OCI-LY1 (cell line): ENCODE measurements around the gene DES.

Experiments used
- H2AFZ ChIP-seq: fragments of 200-600 bp; sonication (generic), shearing (Covaris generic); 2 replicates; pipeline ENCODE4 v1.6.0; 2014; ENCODE audit warnings: antibody characterized with exemption, mild to moderate bottlenecking, low read length
- H3F3A ChIP-seq: fragments of 200-600 bp; sonication (generic), shearing (Covaris generic); 2 replicates; pipeline ENCODE4 v1.6.0; 2014; ENCODE audit warnings: mild to moderate bottlenecking, antibody characterized with exemption, low read length, moderate library complexity; ENCODE audit not compliant: insufficient read depth
- H3K27ac ChIP-seq: fragments of 200-600 bp; sonication (generic); 2 replicates; pipeline ENCODE4 v1.5.1; 2014; ENCODE audit warnings: low read length, mixed run types, mild to moderate bottlenecking, low read depth; ENCODE audit not compliant: poor library complexity, severe bottlenecking
- H3K27me3 ChIP-seq: fragments of 200-600 bp; sonication (generic); 2 replicates; pipeline ENCODE4 v1.6.0; 2014; ENCODE audit warnings: antibody characterized with exemption, mild to moderate bottlenecking, low read length, moderate library complexity; ENCODE audit not compliant: insufficient read depth
- H3K36me3 ChIP-seq: fragments of 200-600 bp; sonication (generic); 2 replicates; pipeline ENCODE4 v1.6.1; 2014; ENCODE audit warnings: mild to moderate bottlenecking, antibody characterized with exemption, low read length, moderate library complexity, mixed read lengths; ENCODE audit not compliant: insufficient read depth
- H3K4me1 ChIP-seq: fragments of 200-600 bp; sonication (generic); 2 replicates; pipeline ENCODE4 v1.5.1; 2014; ENCODE audit warnings: mild to moderate bottlenecking, low read length, moderate library complexity; ENCODE audit not compliant: insufficient read depth, severe bottlenecking
- H3K4me2 ChIP-seq: fragments of 200-600 bp; sonication (generic), shearing (Covaris generic); 2 replicates; pipeline ENCODE4 v1.6.1; 2014; ENCODE audit warnings: low read length
- H3K4me3 ChIP-seq: fragments of 200-600 bp; sonication (generic); 2 replicates; pipeline ENCODE4 v1.5.1; 2014; ENCODE audit warnings: low read length, low read depth, mild to moderate bottlenecking, mixed read lengths; ENCODE audit not compliant: poor library complexity, severe bottlenecking
- H3K79me2 ChIP-seq: fragments of 200-600 bp; shearing (Covaris generic); 2 replicates; pipeline ENCODE4 v1.6.1; 2016; ENCODE audit warnings: mixed run types, low read length, mixed read lengths; ENCODE audit not compliant: insufficient read depth
- H3K9ac ChIP-seq: fragments of 200-600 bp; sonication (generic), shearing (Covaris generic); 2 replicates; pipeline ENCODE4 v1.6.1; 2014; ENCODE audit warnings: mild to moderate bottlenecking, low read length, mixed read lengths
- H3K9me2 ChIP-seq: fragments of 200-600 bp; sonication (generic), shearing (Covaris generic); 2 replicates; pipeline ENCODE4 v1.6.1; 2014; ENCODE audit warnings: low read depth, mild to moderate bottlenecking, low read length, mixed read lengths
- H3K9me3 ChIP-seq: fragments of 200-600 bp; shearing (Covaris generic); 2 replicates; pipeline ENCODE4 v1.6.1; 2014; ENCODE audit warnings: low read length, mixed read lengths
- H4K20me1 ChIP-seq: fragments of 200-600 bp; sonication (generic), shearing (Covaris generic); 2 replicates; pipeline ENCODE4 v1.6.0; 2016; ENCODE audit warnings: mild to moderate bottlenecking, low read length; ENCODE audit not compliant: insufficient read depth
- EZH2 ChIP-seq: fragments of 200-600 bp; sonication (generic), shearing (Covaris generic); IDR thresholded peaks from 2 replicates; pipeline ENCODE4 v1.8.0; 2017; ENCODE audit warnings: borderline replicate concordance, mixed run types, mild to moderate bottlenecking, antibody characterized with exemption, low read length, moderate library complexity, mixed read lengths
- TF ChIP-seq, protein P1 (sequence below): fragments of 200-600 bp; sonication (generic), shearing (Covaris generic); IDR thresholded peaks from 2 replicates; pipeline ENCODE4 v1.5.1; 2017; ENCODE audit warnings: mild to moderate bottlenecking, antibody characterized with exemption, low read length, moderate library complexity, mixed read lengths

DES gene

DNA sequence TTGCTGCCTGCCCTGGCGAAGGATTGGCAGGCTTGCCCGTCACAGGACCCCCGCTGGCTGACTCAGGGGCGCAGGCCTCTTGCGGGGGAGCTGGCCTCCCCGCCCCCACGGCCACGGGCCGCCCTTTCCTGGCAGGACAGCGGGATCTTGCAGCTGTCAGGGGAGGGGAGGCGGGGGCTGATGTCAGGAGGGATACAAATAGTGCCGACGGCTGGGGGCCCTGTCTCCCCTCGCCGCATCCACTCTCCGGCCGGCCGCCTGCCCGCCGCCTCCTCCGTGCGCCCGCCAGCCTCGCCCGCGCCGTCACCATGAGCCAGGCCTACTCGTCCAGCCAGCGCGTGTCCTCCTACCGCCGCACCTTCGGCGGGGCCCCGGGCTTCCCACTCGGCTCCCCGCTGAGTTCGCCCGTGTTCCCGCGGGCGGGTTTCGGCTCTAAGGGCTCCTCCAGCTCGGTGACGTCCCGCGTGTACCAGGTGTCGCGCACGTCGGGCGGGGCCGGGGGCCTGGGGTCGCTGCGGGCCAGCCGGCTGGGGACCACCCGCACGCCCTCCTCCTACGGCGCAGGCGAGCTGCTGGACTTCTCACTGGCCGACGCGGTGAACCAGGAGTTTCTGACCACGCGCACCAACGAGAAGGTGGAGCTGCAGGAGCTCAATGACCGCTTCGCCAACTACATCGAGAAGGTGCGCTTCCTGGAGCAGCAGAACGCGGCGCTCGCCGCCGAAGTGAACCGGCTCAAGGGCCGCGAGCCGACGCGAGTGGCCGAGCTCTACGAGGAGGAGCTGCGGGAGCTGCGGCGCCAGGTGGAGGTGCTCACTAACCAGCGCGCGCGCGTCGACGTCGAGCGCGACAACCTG lies at the start of gene DES:
TSS of gene DES (plus strand) at position 223 of the 857 bp plus-strand sequence. CDS start at position 309, 86 bp downstream.
- Histone ChIP-seq H3K9me2 (no peaks in the 10 kb centered on the region), H3K27me3 (peaks cover 3% of the 10 kb centered on the region; the same call in 1 of the 2 replicates), H2AFZ (no peak within 1 kb of the TSS), H3K9me3 (no peaks in the 10 kb centered on the region), H3K4me3 (no peak within 1 kb of the TSS), H3K27ac (no peak within 1 kb of the TSS), H3F3A (no peaks in the 10 kb centered on the region), H3K79me2 (no peaks in the 10 kb centered on the region), H3K4me2 (no peak within 1 kb of the TSS), H3K4me1 (no peaks in the 10 kb centered on the region), H4K20me1 (no peaks in the 10 kb centered on the region), H3K36me3 (no peaks in the 10 kb centered on the region), H3K9ac (no peak within 1 kb of the TSS)
- TF ChIP-seq, protein P1, sequence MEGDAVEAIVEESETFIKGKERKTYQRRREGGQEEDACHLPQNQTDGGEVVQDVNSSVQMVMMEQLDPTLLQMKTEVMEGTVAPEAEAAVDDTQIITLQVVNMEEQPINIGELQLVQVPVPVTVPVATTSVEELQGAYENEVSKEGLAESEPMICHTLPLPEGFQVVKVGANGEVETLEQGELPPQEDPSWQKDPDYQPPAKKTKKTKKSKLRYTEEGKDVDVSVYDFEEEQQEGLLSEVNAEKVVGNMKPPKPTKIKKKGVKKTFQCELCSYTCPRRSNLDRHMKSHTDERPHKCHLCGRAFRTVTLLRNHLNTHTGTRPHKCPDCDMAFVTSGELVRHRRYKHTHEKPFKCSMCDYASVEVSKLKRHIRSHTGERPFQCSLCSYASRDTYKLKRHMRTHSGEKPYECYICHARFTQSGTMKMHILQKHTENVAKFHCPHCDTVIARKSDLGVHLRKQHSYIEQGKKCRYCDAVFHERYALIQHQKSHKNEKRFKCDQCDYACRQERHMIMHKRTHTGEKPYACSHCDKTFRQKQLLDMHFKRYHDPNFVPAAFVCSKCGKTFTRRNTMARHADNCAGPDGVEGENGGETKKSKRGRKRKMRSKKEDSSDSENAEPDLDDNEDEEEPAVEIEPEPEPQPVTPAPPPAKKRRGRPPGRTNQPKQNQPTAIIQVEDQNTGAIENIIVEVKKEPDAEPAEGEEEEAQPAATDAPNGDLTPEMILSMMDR = no peak
- no peak for TF ChIP-seq EZH2

- no peaks in the 10 kb centered on the region for H4K20me1 ChIP-seq
- no peak overlapping the region for H3K27ac ChIP-seq
- H3K4me2 ChIP-seq = no peak overlapping the region
- H3K79me2 ChIP-seq = no peaks in the 10 kb centered on the region
- no peaks in the 10 kb centered on the region for H3F3A ChIP-seq
- no peak overlapping the region for H3K9ac ChIP-seq
- no peaks in the 10 kb centered on the region for H3K9me3 ChIP-seq
- H3K9me2 ChIP-seq = no peaks in the 10 kb centered on the region
- no peak for TF ChIP-seq EZH2
- TF ChIP-seq, protein P1 = no peak
- no peaks in the 10 kb centered on the region for H3K36me3 ChIP-seq
- no peak overlapping the region for H2AFZ ChIP-seq
- H3K4me3 ChIP-seq = no peak overlapping the region
- H3K27me3 ChIP-seq = no peaks in the 10 kb centered on the region
- H3K4me1 ChIP-seq = no peaks in the 10 kb centered on the region
These were observed 49.4 kb upstream of the DES start for GRCh38 chr2:219368690-219369191.

DNA sequence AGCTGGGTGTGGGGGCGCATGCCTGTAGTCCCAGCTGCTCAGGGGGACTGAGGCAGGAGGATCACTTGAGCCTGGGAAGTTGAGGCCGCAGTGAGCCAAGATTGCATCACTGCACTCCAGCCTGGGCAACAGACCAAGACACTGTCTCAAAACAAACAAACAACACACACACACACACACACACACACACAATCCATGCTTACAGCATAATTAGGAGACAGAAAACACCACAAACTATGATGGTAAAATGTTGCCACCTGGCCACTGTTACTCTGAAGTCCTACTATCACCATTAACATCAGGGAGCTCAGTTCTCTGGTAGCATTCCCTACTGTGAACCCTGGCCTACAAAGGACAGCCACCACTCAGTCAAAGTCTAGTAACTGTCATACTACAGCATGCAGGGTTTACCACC lies 48.7 kb upstream of the DES start:
- Histone ChIP-seq H4K20me1 (no peaks in the 10 kb centered on the region), H3K36me3 (peaks cover 4% of the 10 kb centered on the region; the same call in 1 of the 2 replicates), H3K4me1 (no peaks in the 10 kb centered on the region), H3K4me3 (no peak overlapping the region), H2AFZ (no peak overlapping the region), H3K4me2 (no peak overlapping the region), H3K27me3 (no peaks in the 10 kb centered on the region), H3K79me2 (no peaks in the 10 kb centered on the region), H3K27ac (no peak overlapping the region), H3K9me3 (no peaks in the 10 kb centered on the region), H3K9me2 (no peaks in the 10 kb centered on the region), H3F3A (no peaks in the 10 kb centered on the region), H3K9ac (no peak overlapping the region)
- TF ChIP-seq EZH2 = no peak
- TF ChIP-seq, protein P1 = no peak
